CD4-positive, alpha-beta T cell (primary cell): ENCODE data around the gene COL7A1. TPM values are rescaled to one million over a fixed set of nuclear protein-coding genes. Genes with fewer than 3 reads are reported as not detected.

ENCODE experiments used
- ATAC-seq: fragments of 200-7000 bp; cut with Tn5 transposase; one replicate; pipeline ENCODE4 v1.10.0; 2022; ENCODE audit warnings: mild to moderate bottlenecking; ENCODE audit not compliant: poor library complexity
- CTCF ChIA-PET: fragments of 350-600 bp; sonication (Branson Sonifier 250); formaldehyde crosslinking; loops from one replicate; lab custom pipeline; 2021; ENCODE audit warnings: antibody characterized with exemption, inconsistent platforms; lab: Charles Lee
- POLR2A ChIA-PET: fragments of 350-600 bp; sonication (Branson Sonifier 250); formaldehyde crosslinking; loops from one replicate; lab custom pipeline; 2021; ENCODE audit warnings: antibody characterized with exemption, inconsistent platforms; lab: Charles Lee
- DNase-seq, 14 experiments: peaks; one replicate each; pipeline ENCODE4 v3.0.0-alpha.2; 2013 to 2020; ENCODE audit warnings: mixed read lengths in 2 of 14
- H3K27ac ChIP-seq, 2 donors: one replicate each; pipeline versions ENCODE4 v1.5.1 to v1.7.0; 2013; ENCODE audit warnings: low read length in 2 of 2, low read depth in 1 of 2, mild to moderate bottlenecking in 1 of 2
- H3K27me3 ChIP-seq, 2 experiments: 1 replicate in 1 of 2; 2 replicates in 1 of 2; pipeline versions ENCODE4 v1.6.1 to v1.7.0; 2013; ENCODE audit warnings: low read length in 2 of 2, control low read depth in 1 of 2, mild to moderate bottlenecking in 1 of 2, moderate library complexity in 1 of 2; ENCODE audit not compliant: insufficient read depth in 2 of 2, control insufficient read depth in 1 of 2
- H3K36me3 ChIP-seq: one replicate; pipeline ENCODE4 v1.6.1; 2013; ENCODE audit warnings: low read length, control low read depth; ENCODE audit not compliant: insufficient read depth
- H3K4me1 ChIP-seq: one replicate; pipeline ENCODE4 v1.6.1; 2013; ENCODE audit warnings: low read length, control low read depth; ENCODE audit not compliant: insufficient read depth
- H3K4me3 ChIP-seq: one replicate; pipeline ENCODE4 v1.5.1; 2013; ENCODE audit warnings: mild to moderate bottlenecking, low read length, moderate library complexity
- H3K9me3 ChIP-seq, 2 experiments: 1 replicate in 1 of 2; 2 replicates in 1 of 2; pipeline versions ENCODE4 v1.6.1 to v1.7.0; 2013; ENCODE audit warnings: low read length in 2 of 2, mild to moderate bottlenecking in 2 of 2, control low read depth in 1 of 2, moderate library complexity in 1 of 2; ENCODE audit not compliant: control insufficient read depth in 1 of 2, insufficient read depth in 1 of 2
- H3K27ac Mint-ChIP-seq: one replicate; pipeline ENCODE4 v1.8.0; 2020; ENCODE audit warnings: mixed read lengths
- H3K27me3 Mint-ChIP-seq: one replicate; pipeline ENCODE4 v1.8.0; 2021; ENCODE audit warnings: mixed read lengths
- H3K36me3 Mint-ChIP-seq: one replicate; pipeline ENCODE4 v1.8.0; 2021; ENCODE audit warnings: low read depth, mixed read lengths
- H3K4me1 Mint-ChIP-seq: one replicate; pipeline ENCODE4 v1.8.0; 2021; ENCODE audit warnings: low read depth, mixed read lengths
- H3K4me3 Mint-ChIP-seq: one replicate; pipeline ENCODE4 v1.8.0; 2020; ENCODE audit warnings: mild to moderate bottlenecking, mixed read lengths
- H3K9me3 Mint-ChIP-seq: one replicate; pipeline ENCODE4 v1.8.0; 2020; ENCODE audit warnings: mixed read lengths
- CTCF ChIP-seq: fragments of 200-600 bp; IDR thresholded peaks from one replicate; pipeline ENCODE4 v1.8.0; 2022; ENCODE audit warnings: antibody characterized with exemption, mild to moderate bottlenecking
- intact Hi-C, 2 experiments: fragments of 100-400 bp; cut with DNase I in 1 of 2; cut with micrococcal nuclease in 1 of 2; formaldehyde crosslinking; loops; one replicate each; pipeline versions ENCODE4 v1.15.1 to v1.9.0; 2023 to 2025; cut with DNase I, micrococcal nuclease
- total RNA-seq, 174 experiments: library from RNA in 2 of 174; stranded (reverse) in 2 of 174; gene quantifications; one replicate each; pipeline ENCODE4 v1.2.3 and lab custom pipeline; 2021 to 2026

COL7A1 gene
- total RNA-seq, 2 experiments from 2014 or later: 0.73 to 0.93 TPM

DNA sequence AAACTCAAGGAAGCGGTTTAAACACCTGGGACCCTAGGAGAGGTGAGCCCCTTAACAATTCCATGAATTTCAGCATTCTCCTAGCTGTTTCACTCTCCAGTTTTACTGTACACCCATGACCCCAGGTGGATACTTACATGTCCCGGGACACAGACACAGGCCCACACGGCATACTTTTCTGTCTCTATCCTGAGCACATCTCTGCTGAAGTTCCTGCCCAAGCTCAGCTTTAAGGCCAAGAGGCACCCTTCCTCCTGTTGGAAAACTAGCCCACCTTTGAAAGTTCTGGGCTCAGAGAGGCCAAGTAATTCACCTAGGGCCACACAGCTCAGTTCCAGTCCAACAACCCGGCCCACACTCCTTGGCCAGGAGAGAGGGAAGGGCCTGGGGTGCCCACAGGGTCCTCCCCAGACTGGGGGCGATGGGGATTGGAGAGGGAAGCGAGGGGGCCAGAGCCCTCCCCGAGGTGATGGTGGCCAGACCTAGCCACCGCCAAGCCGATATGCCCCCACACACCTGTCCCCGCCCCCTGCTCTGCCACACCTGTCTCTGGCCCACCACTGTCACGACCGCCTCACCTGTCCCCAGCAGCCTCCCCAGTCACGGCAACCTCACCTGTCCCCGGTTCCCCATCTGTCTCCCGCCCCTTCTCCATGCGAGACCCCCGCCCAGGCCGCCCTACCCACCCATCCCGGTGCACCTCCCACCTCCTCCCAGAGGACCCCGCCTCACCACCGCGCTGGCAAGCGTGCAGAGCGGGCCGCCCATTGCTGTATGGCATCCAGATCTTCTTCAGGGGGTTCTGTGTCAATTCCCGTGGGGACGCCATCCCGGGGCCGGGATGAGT is 39.0 kb downstream of the COL7A1 start:
- POLR2A ChIA-PET: interaction anchor here (0.7 to 3.2 kb wide), 20 partner anchors 7 to 451 kb away, joined by 3 to 28 read pairs (median 4); partner anchors contain the start of genes ATRIP, CCDC51, CDC25A and IP6K2
- Mint-ChIP-seq H3K9me3 (no peaks in the 10 kb centered on the region), H3K27ac (peak overlapping the region; percentile 43), H3K27me3 (no peaks in the 10 kb centered on the region), H3K4me3 (peak overlapping the region; percentile 87), H3K36me3 (no peaks in the 10 kb centered on the region), H3K4me1 (peaks cover 25% of the 10 kb centered on the region)
- TF ChIP-seq CTCF: no peak
- no peak for ATAC-seq
- intact Hi-C loops: loop anchor here in 1 of 2 experiments (2.0 to 5.0 kb wide), 6 partner anchors 53 to 774 kb away; partner anchors contain the start of genes ATRIP, CDC25A, IP6K2 and SMARCC1
- Histone ChIP-seq H3K9me3 (no peaks in the 10 kb centered on the region), H3K27me3 (no peaks in the 10 kb centered on the region), H3K4me1 (peaks cover 34% of the 10 kb centered on the region), H3K4me3 (peak overlapping the region; percentile 55), H3K36me3 (no peaks in the 10 kb centered on the region), H3K27ac (no peak overlapping the region)
- CTCF ChIA-PET: interaction anchor here (0.9 to 3.8 kb wide), 5 partner anchors 120 to 316 kb away, joined by 3 to 18 read pairs (median 5); partner anchors contain the start of gene ZNF589
- DNase-seq: peak in 3 of 14 experiments; percentile 4 to 9 (median 6)

DNA sequence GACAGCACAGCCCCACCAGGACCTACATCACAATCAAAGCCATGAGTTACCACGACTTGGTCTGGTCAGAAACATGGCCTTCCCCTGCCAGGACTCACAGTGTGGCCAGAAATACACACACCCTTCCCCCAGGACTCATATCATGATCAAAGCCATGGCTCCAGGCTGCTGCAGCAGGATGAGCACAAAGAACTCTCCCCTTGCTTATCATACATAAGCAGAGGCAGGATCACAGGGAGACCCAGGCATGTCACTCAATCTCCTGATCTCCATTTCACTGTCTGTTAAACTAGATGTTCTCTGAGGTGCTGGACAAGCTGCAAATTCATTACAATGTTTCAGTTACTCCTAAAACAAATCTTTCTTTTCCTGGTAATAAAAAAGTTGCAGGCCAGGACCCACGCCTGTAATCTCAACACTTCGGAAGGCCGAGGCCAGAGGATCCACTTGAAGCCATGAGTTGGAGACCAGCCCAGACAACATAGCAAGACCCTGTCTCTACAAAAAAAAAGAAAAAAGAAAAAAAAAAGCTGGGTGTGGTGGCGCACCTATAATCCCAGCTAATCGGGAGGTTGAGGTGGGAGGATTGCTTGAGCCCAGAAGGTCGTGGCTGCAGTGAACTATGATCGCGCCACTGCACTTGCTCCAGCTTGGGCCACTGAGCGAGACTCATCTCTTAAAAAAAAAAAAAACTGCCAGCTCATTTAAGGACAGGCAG is 39.7 kb downstream of the COL7A1 start:
- no peaks in the 10 kb centered on the region for H3K36me3 ChIP-seq
- DNase-seq (no peak), ATAC-seq (no peak)
- Mint-ChIP-seq H3K4me3 (peak overlapping the region; percentile 59), H3K27ac (no peak overlapping the region), H3K9me3 (no peaks in the 10 kb centered on the region), H3K27me3 (no peaks in the 10 kb centered on the region), H3K4me1 (peaks cover 25% of the 10 kb centered on the region), H3K36me3 (no peaks in the 10 kb centered on the region)
- peaks cover 29% of the 10 kb centered on the region for H3K4me1 ChIP-seq
- TF ChIP-seq CTCF: no peak
- no peaks in the 10 kb centered on the region for H3K27me3 ChIP-seq
- intact Hi-C loops: loop anchor here in 1 of 2 experiments (5.0 kb wide), 3 partner anchors 102 to 773 kb away; partner anchors contain the start of genes IP6K2 and SMARCC1
- ChIA-PET CTCF (interaction anchor here (1.0 kb wide), 1 partner anchor 119 kb away, joined by 5 read pairs; no protein-coding TSS in a partner anchor), POLR2A (interaction anchor here (0.8 to 3.2 kb wide), 4 partner anchors 82 to 119 kb away, joined by 3 to 28 read pairs (median 4); partner anchors contain the start of genes CCDC51 and TMA7)
- H3K4me3 ChIP-seq: no peak overlapping the region
- H3K27ac ChIP-seq: no peak overlapping the region
- H3K9me3 ChIP-seq: no peaks in the 10 kb centered on the region
